GM19463 (cell line): Measurements from ENCODE around the gene RLN3.
"Not testable (repeated sequence)": the region's sequence is repeated elsewhere in the genome, so short reads cannot be mapped to it uniquely, and the experiment has no call there.

Experiments used
- ATAC-seq: cut with Tn5 transposase; IDR thresholded peaks from one replicate; pipeline ENCODE4 v1.9.1; 2021; ENCODE audit warnings: mild to moderate bottlenecking, moderate library complexity; ENCODE audit not compliant: unreplicated experiment

The RLN3 gene

DNA sequence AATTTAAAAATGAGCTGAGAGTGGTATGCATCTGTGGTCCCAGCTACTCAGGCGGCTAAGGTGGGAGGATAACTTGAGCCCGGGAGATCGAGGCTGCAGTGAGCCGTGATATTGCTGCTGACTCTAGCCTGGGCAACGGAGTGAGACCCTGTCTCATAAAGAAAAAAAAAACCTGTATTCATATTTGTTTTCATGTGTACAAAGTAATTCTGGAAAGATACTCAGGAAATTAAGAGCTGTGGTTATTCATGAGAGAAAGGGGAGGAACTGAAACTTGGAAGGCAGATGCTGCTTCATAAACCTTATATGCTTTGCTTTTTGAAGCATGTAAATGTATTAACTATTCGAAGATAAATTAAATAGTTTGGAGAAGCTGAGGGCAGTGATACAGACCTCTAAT is 8.8 kb upstream of the RLN3 start:
- no peak for ATAC-seq

DNA sequence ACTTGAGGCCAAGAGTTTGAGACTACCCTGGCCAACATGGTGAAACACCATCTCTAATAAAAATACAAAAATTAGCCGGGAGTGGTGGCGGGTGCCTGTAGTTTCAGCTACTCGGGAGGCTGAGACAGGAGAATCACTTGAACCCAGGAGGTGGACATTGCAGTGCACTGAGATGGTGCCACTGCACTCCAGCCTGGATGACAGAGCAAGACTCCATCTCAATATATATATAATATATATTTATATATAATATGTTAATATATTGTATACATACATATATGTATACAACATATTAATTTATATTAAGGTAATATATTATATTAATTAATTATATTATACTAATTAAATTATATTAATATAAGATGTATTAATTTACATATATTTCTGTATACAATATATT is 8.2 kb upstream of the RLN3 start:
- not testable (repeated sequence) for ATAC-seq

- ATAC-seq: no peak
Measured at GRCh38 chr19:14021474-14021873, 6.5 kb upstream of the RLN3 start.

- ATAC-seq: no peak
Measured at GRCh38 chr19:14022469-14022868, 5.5 kb upstream of the RLN3 start.

- no peak for ATAC-seq
Measured at GRCh38 chr19:14023404-14024235, 4.3 kb upstream of the RLN3 start.

- not testable (repeated sequence) for ATAC-seq
Measured at GRCh38 chr19:14026652-14027192, 1.2 kb upstream of the RLN3 start.

DNA sequence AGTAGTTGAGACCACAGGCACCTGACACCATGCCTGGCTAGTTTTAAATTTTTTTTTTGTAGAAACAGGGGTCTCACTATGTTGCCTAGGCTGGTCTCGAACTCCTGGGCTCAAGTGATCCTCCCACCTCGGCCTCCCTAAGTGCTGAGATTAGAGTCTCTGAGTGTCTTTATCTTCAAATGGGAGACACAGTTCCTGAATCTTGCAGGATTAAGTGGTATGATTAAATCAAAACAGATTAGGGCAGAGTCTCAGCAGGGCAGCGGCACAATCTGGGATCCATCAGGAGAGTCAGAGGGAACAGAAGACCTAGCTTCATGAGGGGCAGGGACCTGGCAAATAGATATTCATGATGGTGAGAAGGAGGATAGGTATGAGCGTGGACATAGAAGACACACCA is 953 bp downstream of the RLN3 start:
- ATAC-seq: no peak

DNA sequence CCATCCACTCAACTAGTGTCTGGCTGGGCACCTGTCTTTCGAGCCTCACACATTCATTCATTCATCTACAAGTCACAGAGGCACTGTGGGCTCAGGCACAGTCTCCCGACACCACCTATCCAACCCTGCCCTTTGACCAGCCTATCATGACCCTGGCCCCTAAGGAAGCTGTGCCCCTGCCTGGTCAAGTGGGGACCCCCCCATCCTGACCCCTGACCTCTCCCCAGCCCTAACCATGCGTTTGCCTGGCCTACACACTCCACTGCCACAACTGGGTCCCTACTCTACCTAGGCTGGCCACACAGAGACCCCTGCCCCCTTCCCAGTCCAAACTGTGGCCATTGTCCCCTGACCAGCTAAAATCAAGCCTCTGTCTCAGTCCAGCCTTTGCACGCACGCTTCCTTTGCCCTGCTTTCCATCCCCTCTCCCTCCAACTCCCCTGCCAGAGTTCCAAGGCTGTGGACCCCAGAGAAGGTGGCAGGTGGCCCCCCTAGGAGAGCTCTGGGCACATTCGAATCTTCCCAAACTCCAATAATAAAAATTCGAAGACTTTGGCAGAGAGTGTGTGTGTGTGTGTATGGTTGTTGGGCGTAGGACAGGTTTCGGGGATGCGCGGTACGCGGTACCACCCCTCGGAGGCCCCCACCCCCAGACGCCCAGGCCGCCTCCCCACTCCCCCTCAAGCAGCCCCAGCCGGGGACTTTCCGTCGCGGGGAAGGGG is 3.2 kb downstream of the RLN3 start:
- ATAC-seq: no peak

DNA sequence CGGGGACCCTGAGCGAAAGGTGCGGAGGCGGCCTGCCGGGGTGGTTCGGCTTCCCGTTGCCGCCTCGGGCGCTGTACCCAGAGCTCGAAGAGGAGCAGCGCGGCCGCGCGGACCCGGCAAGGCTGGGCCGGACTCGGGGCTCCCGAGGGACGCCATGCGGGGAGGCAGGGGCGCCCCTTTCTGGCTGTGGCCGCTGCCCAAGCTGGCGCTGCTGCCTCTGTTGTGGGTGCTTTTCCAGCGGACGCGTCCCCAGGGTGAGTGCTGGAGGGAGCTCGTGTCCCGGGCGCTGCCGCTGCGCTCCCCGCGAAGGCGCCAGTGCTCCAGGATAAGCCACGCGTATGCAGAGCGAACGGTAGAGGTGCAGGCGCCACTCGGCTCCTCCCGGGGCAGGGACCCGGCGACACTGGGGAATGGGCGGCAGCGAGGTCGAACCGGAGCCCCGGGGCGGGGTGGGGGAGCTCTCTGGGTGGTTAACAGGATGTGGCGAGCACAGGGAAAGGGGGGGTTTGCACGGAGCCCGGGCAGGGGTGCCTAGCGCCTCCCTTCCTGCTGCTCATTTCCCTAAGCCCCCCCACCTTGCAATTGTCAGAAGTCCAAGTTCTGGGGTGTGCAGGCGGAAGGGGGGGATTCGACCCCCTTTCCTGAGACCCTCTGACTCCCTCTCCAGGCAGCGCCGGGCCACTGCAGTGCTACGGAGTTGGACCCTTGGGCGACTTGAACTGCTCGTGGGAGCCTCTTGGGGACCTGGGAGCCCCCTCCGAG is 4.0 kb downstream of the RLN3 start, which contains the start of gene IL27RA:
TSS of gene IL27RA (plus strand) at position 44 of the 762 bp plus-strand sequence. CDS start at position 155, 111 bp downstream.
- ATAC-seq: peak; percentile 65

DNA sequence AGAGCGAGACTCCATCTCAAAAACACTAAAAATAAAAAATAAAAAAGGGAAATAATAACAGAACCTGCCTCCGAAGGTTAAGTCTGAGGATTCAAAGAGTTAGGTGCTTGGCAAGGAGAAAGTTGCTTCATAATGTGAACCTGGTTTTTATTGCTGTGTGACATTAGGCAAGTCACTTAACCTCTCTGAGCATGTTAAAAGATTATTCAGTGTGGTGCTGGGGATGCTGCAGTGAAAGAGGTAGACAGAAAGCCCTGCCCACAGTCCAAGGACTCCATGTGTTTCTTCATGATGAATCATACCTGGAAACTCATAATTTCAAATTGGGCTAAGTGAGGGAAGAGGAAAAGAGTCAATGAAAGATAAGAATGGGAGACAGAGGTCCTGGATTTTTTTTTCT is 6.0 kb downstream of the RLN3 start:
- ATAC-seq: no peak

- not testable (repeated sequence) for ATAC-seq
Measured at GRCh38 chr19:14035159-14035558, 7.2 kb downstream of the RLN3 start.

DNA sequence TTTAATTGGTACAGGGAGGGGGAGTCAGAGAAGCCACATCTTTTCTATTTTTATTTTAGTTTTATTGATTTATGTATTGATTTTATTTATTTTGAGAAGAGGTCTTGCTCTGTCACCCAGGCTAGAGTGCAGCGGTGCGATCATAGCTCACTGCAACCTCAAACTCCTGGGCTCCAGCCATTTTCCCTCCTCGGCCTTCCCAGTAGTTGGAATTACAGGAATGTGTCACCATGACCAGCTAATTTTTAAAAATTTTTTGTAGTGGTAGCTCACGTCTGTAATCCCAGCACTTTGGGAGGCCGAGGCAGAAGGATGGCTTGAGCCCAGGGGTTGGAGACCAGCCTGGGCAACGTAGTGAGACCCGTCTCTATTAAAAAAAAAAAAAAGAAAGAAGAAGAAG is 7.8 kb downstream of the RLN3 start:
- no peak for ATAC-seq

DNA sequence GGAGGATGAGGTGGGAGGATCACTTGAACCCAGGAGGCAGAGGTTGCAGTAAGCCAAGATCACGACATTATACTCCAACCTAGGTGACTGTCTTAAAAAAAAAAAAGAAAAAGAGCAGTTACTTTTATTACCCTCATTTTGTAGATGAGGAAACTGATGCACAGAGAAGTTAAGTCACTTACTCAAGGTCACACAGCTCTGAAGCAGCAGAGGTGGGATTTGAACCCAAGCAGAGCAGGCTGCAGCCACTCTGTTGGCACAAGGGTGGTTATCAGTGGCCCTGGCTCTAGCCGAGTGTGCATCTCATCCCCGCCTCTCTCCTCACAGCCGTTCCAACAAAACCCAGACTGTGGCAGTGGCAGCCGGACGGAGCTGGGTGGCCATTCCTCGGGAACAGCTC is 11.2 kb downstream of the RLN3 start:
- ATAC-seq: no peak

DNA sequence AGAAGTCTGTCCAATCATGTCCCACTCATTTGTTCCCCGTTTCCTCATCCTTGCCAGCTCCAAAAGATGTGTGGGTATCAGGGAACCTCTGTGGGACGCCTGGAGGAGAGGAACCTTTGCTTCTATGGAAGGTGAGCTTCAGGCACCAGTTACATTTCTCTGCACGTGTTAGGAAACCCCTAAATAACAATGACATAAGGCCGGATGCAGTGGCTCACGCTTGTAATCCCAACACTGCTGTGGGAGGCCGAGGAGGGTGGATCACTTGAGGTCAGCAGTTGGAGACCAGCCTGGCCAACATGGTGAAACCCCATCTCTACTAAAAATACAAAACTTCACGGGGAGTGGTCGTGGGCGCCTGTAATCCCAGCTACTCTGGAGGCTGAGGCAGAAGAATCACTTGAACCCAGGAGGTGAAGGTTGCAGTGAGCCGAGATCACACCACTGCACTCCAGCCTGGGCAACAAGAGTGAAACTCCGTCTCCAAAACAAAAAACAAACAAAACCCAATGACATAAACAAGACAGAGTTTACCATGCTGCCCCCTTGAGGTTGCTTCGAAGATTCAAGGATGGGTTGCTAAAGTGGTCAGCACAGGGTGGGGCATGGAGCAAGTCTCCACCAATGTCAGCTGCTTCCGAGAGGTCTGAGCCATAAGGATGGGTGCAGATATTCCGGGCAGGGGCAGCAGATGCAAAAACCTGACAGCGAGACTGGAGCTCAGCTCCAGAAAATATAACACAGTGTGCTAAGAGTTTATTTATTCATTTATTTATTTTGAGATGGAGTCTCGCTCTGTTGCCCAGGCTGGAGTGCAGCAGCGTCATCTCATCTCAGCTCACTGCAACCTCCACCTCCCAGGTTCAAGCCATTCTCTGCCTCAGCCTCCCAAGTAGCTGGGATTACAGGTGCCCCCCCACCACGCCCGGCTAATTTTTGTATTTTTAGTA is 15.0 kb downstream of the RLN3 start:
- ATAC-seq: not testable (repeated sequence)

GRCh38 chr19:14047866-14048265 is 19.9 kb downstream of the RLN3 start:
- not testable (repeated sequence) for ATAC-seq

DNA sequence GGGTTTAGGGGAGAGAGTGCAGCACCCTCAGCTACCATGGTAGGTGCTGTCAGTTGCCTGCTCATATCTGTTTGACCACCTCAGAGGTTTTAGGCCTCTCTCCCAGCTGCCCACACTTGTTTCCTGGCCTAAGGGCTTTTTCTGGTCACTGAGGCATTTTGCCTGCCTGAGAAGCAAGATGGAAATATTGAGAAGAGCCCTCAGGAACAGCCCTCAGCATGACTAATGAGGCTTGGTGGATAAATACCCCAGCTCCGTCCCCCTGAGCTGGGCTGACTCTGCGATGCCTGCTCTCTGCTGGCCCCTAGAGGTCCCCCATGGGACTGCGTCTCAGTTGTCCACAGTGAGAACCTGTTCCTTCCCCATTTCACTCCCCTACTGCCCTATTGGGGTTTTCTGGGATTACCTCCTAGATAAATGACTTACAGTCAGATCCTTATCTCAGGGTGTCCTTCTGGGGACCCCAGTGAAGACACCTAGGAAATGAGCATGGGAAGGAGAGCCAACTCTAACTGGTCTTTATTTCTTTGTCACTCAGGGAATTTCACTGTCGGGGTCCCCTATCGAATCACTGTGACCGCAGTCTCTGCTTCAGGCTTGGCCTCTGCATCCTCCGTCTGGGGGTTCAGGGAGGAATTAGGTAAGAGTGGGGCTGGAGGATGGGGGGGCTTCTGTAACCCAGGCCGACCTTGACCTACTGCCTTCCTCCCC is 20.6 kb downstream of the RLN3 start:
- ATAC-seq: no peak

GRCh38 chr19:14050512-14050911 is 22.6 kb downstream of the RLN3 start:
- ATAC-seq: no peak

DNA sequence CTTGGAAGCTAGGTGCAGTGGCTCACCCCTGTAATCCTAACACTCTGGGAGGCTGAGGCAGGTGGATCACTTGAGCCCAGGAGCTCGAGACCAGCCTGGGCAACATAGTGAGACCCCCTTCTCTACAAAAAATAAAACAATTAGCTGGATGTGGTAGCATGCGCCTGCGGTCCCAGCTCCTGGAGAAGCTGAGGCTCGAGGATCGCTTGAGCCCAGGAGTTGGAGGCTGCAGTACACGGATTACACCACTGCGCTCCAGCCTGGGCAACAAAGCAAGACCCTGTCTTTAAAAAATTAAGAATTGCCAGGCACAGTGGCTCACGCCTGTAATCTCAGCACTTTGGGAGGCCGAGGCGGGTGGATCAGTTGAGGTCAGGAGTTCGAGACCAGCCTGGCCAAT is 23.0 kb downstream of the RLN3 start:
- not testable (repeated sequence) for ATAC-seq

- ATAC-seq: no peak
Measured at GRCh38 chr19:14051980-14052379, 24.0 kb downstream of the RLN3 start.
